WI38 (cell line): ENCODE data around the gene ACTL9.
"Not testable (repeated sequence)": the region's sequence is repeated elsewhere in the genome, so short reads cannot be mapped to it uniquely, and the experiment has no call there.

ENCODE experiments used
- H3K4me3 ChIP-seq: 2 replicates; pipeline ENCODE4 v1.5.1; 2011; ENCODE audit warnings: low read depth, mild to moderate bottlenecking, control low read depth, low read length
- CTCF ChIP-seq: IDR thresholded peaks from 2 replicates; pipeline ENCODE4 v1.5.1; 2012; ENCODE audit warnings: low read depth, mild to moderate bottlenecking, control low read depth, low read length

The ACTL9 gene

GRCh38 chr19:8698433-8699063 lies at the start of gene ACTL9:
Gene ACTL9, minus strand, starts transcription at chr19:8698795. Its CDS starts 94 bp downstream, at chr19:8698701.
- TF ChIP-seq CTCF: no peak
- no peak within 1 kb of the TSS for H3K4me3 ChIP-seq

GRCh38 chr19:8739291-8740065 lies 40.9 kb upstream of the ACTL9 start:
- not testable (repeated sequence) for H3K4me3 ChIP-seq

GRCh38 chr19:8738377-8738776 lies 39.8 kb upstream of the ACTL9 start:
- no peak for TF ChIP-seq CTCF
- H3K4me3 ChIP-seq: no peak overlapping the region

- no peak overlapping the region for H3K4me3 ChIP-seq
- no peak for TF ChIP-seq CTCF
These were observed 33.0 kb upstream of the ACTL9 start for GRCh38 chr19:8731428-8732169.

GRCh38 chr19:8724276-8724675 lies 25.7 kb upstream of the ACTL9 start:
- TF ChIP-seq CTCF: no peak
- H3K4me3 ChIP-seq: no peak overlapping the region

- TF ChIP-seq CTCF: no peak
- H3K4me3 ChIP-seq: no peak overlapping the region
These were observed 23.4 kb upstream of the ACTL9 start for GRCh38 chr19:8722032-8722431.

GRCh38 chr19:8721334-8721733 lies 22.7 kb upstream of the ACTL9 start, which contains the start of gene OR2Z1:
Gene OR2Z1, plus strand, starts transcription at chr19:8721634. Its CDS starts 9,395 bp downstream, at chr19:8731029.
- TF ChIP-seq CTCF: no peak
- H3K4me3 ChIP-seq: no peak within 1 kb of the TSS

GRCh38 chr19:8710337-8710736 lies 11.7 kb upstream of the ACTL9 start:
- not testable (repeated sequence) for H3K4me3 ChIP-seq
